C1 segment of cervical spinal cord (tissue), 14 donors: ENCODE results near the gene ENOPH1.

Experiments
- DNase-seq, 14 donors: peaks; one replicate each; lab custom pipeline; 2025; lab: John Stamatoyannopoulos, UW

The ENOPH1 gene

DNA sequence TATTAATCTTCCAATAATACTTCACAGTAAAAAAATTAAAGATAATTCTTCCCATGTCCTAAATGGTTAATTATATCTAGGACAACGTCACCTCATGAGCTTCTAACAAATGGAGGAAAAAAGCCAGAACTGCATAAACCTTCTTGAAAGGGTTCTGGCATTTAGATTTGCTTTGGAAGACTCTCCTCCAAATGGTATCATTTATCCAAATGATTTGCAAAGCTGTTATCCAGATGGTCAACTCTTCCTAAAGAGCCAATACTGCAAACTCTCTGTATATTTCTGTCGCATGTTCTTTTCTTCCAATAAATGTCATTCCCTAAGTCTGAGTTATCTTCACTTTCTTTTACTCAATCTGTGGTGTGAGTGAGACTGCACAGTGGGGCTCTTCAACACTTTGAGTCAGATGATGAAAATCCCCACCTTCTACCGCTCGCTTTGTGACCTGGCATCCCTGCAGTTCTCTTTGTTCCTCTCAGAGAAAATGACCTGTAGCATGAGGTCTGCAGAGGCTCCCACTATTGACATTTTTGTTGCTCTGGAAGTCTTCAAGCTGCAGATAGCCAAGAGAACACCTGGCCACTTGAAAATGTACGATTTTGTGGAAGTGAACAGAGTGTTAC is 78.5 kb downstream of the ENOPH1 start:
- DNase-seq: no peak

DNA sequence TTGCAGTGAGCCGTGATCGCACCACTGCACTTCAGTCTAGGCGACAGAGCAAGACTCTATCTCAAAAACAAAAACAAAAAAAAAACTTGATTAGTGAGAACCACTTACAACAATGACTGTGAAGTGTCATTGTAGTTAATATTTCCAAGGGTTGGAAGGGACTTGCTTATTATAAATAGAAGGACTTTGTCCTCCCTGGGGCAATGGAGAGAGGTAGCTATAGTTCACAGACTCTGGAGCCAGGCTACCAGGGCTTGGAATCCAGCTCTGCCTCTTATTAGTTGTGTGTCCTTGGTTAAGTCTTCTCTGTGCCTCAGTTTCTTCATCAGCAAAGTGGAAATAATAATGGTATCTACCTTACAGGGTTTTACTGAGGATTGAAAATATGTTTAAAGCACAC is 79.8 kb downstream of the ENOPH1 start:
- no peak for DNase-seq
